WTC11 (cell line): ENCODE results near the gene C3orf62. TPM values are rescaled to one million over a fixed set of nuclear protein-coding genes. Genes with fewer than 3 reads are reported as not detected.

Experiments
- ATAC-seq: fragments of 200-7000 bp; cut with Tn5 transposase; 2 replicates; pipeline ENCODE4 v1.10.0; 2021; ENCODE audit warnings: mild to moderate bottlenecking, moderate library complexity
- CTCF ChIA-PET: fragments of 300-600 bp; sonication (Branson Sonifier 250); formaldehyde crosslinking; loops from one replicate; lab custom pipeline; 2021; ENCODE audit warnings: antibody characterized with exemption; lab: Charles Lee
- POLR2A ChIA-PET: fragments of 350-600 bp; sonication (Branson Sonifier 250); formaldehyde crosslinking; loops from one replicate; lab custom pipeline; 2021; ENCODE audit warnings: antibody characterized with exemption; lab: Charles Lee
- DNase-seq: peaks from one replicate; pipeline ENCODE4 v3.0.0; 2021; ENCODE audit warnings: low spot score
- H3K27ac Mint-ChIP-seq: 2 replicates; pipeline ENCODE4 v1.8.0; 2021; ENCODE audit warnings: mixed read lengths
- H3K27me3 Mint-ChIP-seq: 2 replicates; pipeline ENCODE4 v1.8.0; 2021; ENCODE audit warnings: low read depth, mild to moderate bottlenecking, moderate library complexity, mixed read lengths
- H3K36me3 Mint-ChIP-seq: 2 replicates; pipeline ENCODE4 v1.8.0; 2021; ENCODE audit warnings: mixed read lengths
- H3K4me1 Mint-ChIP-seq: 2 replicates; pipeline ENCODE4 v1.8.0; 2022; ENCODE audit warnings: mixed read lengths
- H3K4me3 Mint-ChIP-seq: 2 replicates; pipeline ENCODE4 v1.8.0; 2021; ENCODE audit warnings: mild to moderate bottlenecking, moderate library complexity, mixed read lengths
- H3K9me3 Mint-ChIP-seq: 2 replicates; pipeline ENCODE4 v1.8.0; 2021; ENCODE audit warnings: mixed read lengths
- ATF1 ChIP-seq: sonication (generic); formaldehyde crosslinking; IDR thresholded peaks from 2 replicates; pipeline ENCODE4 v1.8.1; 2023; ENCODE audit warnings: mild to moderate bottlenecking, moderate library complexity, missing genetic modification reagents
- CREB1 ChIP-seq: sonication (generic); formaldehyde crosslinking; IDR thresholded peaks from 2 replicates; pipeline ENCODE4 v1.8.0; 2023; ENCODE audit warnings: mild to moderate bottlenecking, missing genetic modification reagents
- EMX1 ChIP-seq: fragments of 250-450 bp; sonication (Bioruptor Pico); IDR thresholded peaks from 2 replicates; pipeline ENCODE4 v1.8.0; 2021; ENCODE audit warnings: mild to moderate bottlenecking
- GRHL2 ChIP-seq: fragments of 250-450 bp; sonication (Bioruptor Pico); IDR thresholded peaks from 2 replicates; pipeline ENCODE4 v1.8.0; 2022; ENCODE audit warnings: mild to moderate bottlenecking, moderate library complexity; ENCODE audit not compliant: insufficient replicate concordance, severe bottlenecking
- KAT7 ChIP-seq: sonication (generic); formaldehyde crosslinking; IDR thresholded peaks from 2 replicates; pipeline ENCODE4 v1.8.1; 2023; ENCODE audit warnings: missing genetic modification reagents, mild to moderate bottlenecking, borderline replicate concordance
- NR3C1 ChIP-seq: sonication (generic); formaldehyde crosslinking; conservative IDR thresholded peaks from 2 replicates; pipeline ENCODE4 v1.8.1; 2023; ENCODE audit warnings: low read depth, mild to moderate bottlenecking, missing genetic modification reagents
- RORB ChIP-seq: fragments of 250-450 bp; sonication (Bioruptor Pico); IDR thresholded peaks from 2 replicates; pipeline ENCODE4 v1.9.0; 2021; ENCODE audit warnings: mild to moderate bottlenecking
- SOX15 ChIP-seq: fragments of 250-450 bp; sonication (Bioruptor Pico); IDR thresholded peaks from 2 replicates; pipeline ENCODE4 v1.9.0; 2021; ENCODE audit warnings: mild to moderate bottlenecking
- SP1 ChIP-seq: sonication (generic); formaldehyde crosslinking; conservative IDR thresholded peaks from 2 replicates; pipeline ENCODE4 v1.8.1; 2022; ENCODE audit warnings: missing genetic modification reagents
- STAT6 ChIP-seq: sonication (generic); formaldehyde crosslinking; conservative IDR thresholded peaks from 2 replicates; pipeline ENCODE4 v1.8.1; 2023; ENCODE audit warnings: mild to moderate bottlenecking, low read depth, missing genetic modification reagents, moderate library complexity
- TCF7 ChIP-seq: sonication (generic); formaldehyde crosslinking; IDR thresholded peaks from 2 replicates; pipeline ENCODE4 v1.8.0; 2022; ENCODE audit warnings: mild to moderate bottlenecking, low read depth, missing genetic modification reagents, moderate library complexity
- TEAD1 ChIP-seq: sonication (generic); formaldehyde crosslinking; IDR thresholded peaks from 2 replicates; pipeline ENCODE4 v1.8.0; 2022; ENCODE audit warnings: mild to moderate bottlenecking, missing genetic modification reagents
- TP53 ChIP-seq: sonication (generic); formaldehyde crosslinking; IDR thresholded peaks from 2 replicates; pipeline ENCODE4 v1.8.1; 2023; ENCODE audit warnings: mild to moderate bottlenecking, missing genetic modification reagents
- ZNF219 ChIP-seq: sonication (generic); formaldehyde crosslinking; IDR thresholded peaks from 2 replicates; pipeline ENCODE4 v1.8.0; 2023; ENCODE audit warnings: missing genetic modification reagents, mild to moderate bottlenecking, borderline replicate concordance
- ZNF232 ChIP-seq: sonication (generic); formaldehyde crosslinking; IDR thresholded peaks from 2 replicates; pipeline ENCODE4 v1.8.0; 2022; ENCODE audit warnings: mild to moderate bottlenecking, missing genetic modification reagents
- ZNF317 ChIP-seq: sonication (generic); formaldehyde crosslinking; IDR thresholded peaks from 2 replicates; pipeline ENCODE4 v1.8.1; 2023; ENCODE audit warnings: low read depth, mild to moderate bottlenecking, moderate library complexity, missing genetic modification reagents, borderline replicate concordance
- ZNF425 ChIP-seq: fragments of 250-450 bp; sonication (Bioruptor Pico); conservative IDR thresholded peaks from 2 replicates; pipeline ENCODE4 v1.9.0; 2021; ENCODE audit warnings: mild to moderate bottlenecking
- ZNF512 ChIP-seq: sonication (generic); formaldehyde crosslinking; IDR thresholded peaks from 2 replicates; pipeline ENCODE4 v1.8.1; 2022; ENCODE audit warnings: missing genetic modification reagents, borderline replicate concordance
- total RNA-seq: library from RNA; stranded (reverse); gene quantifications from 3 replicates; pipeline ENCODE4 v1.2.3, GENCODE V29; 2021
- TF ChIP-seq, protein P1 (sequence below): sonication (generic); formaldehyde crosslinking; IDR thresholded peaks from 2 replicates; pipeline ENCODE4 v1.8.1; 2023; ENCODE audit warnings: mild to moderate bottlenecking, missing genetic modification reagents, moderate library complexity
- TF ChIP-seq, protein P2 (sequence below): sonication (generic); formaldehyde crosslinking; IDR thresholded peaks from 2 replicates; pipeline ENCODE4 v1.8.1; 2023; ENCODE audit warnings: mild to moderate bottlenecking, missing genetic modification reagents, moderate library complexity
- TF ChIP-seq, protein P3 (sequence below): fragments of 250-450 bp; sonication (Bioruptor Pico); IDR thresholded peaks from 2 replicates; pipeline ENCODE4 v2.1.2; 2022; ENCODE audit warnings: mild to moderate bottlenecking, moderate library complexity
- TF ChIP-seq, protein P4 (sequence below): sonication (generic); formaldehyde crosslinking; IDR thresholded peaks from 2 replicates; pipeline ENCODE4 v1.8.0; 2022; ENCODE audit warnings: mild to moderate bottlenecking, missing genetic modification reagents

C3orf62 gene
- total RNA-seq, 1 experiment from 2014 or later, result 2.1 TPM

- Mint-ChIP-seq H3K27me3 (no peaks in the 10 kb centered on the region), H3K36me3 (peaks cover 27% of the 10 kb centered on the region), H3K27ac (no peak overlapping the region), H3K9me3 (no peaks in the 10 kb centered on the region), H3K4me1 (no peaks in the 10 kb centered on the region), H3K4me3 (no peak overlapping the region)
- no peak for ATAC-seq
- no peak for DNase-seq
- POLR2A ChIA-PET, result no interaction called here
- no peak for TF ChIP-seq EMX1
- TF ChIP-seq ZNF232, result no peak
- no peak for TF ChIP-seq ZNF425 (CRISPR knock-in tag)
- TF ChIP-seq CREB1 (CRISPR knock-in tag), result no peak
- no peak for TF ChIP-seq ZNF317 (CRISPR knock-in tag)
- CTCF ChIA-PET, result no interaction called here
Observed at GRCh38 chr3:49305608-49306007, 28.6 kb upstream of the C3orf62 start.

DNA sequence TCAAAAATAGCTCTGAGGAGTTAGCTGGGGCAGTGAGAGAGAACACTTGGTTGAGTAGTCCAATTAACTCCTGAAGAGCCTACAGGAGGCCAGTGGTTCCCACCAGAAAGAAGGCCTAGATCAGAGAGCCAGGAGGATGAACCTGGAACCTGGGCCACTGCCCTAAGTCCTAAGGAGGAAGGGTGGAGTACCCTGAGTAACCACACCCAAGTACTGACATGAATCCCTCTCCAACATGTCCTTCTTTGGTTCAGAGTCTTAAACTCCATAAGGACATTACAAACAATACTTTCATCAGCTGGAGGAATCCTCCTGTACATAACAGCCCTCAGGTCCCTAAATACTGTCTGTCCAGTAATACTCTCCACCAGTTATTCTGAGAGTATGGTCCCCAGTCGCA is 25.6 kb upstream of the C3orf62 start:
- H3K9me3 Mint-ChIP-seq, result no peaks in the 10 kb centered on the region
- no peak overlapping the region for H3K27ac Mint-ChIP-seq
- no peaks in the 10 kb centered on the region for H3K27me3 Mint-ChIP-seq
- no peak for ATAC-seq
- CTCF ChIA-PET, result interaction anchor here (0.7 to 1.8 kb wide), 2 partner anchors 11 to 131 kb away, joined by 3 to 7 read pairs; partner anchors contain the start of gene KLHDC8B
- no peak overlapping the region for H3K4me3 Mint-ChIP-seq
- TF ChIP-seq STAT6 (CRISPR knock-in tag) (no peak), NR3C1 (CRISPR knock-in tag) (no peak), TEAD1 (CRISPR knock-in tag) (no peak), ATF1 (CRISPR knock-in tag) (no peak), TCF7 (CRISPR knock-in tag) (no peak), GRHL2 (CRISPR knock-in tag) (no peak), KAT7 (CRISPR knock-in tag) (no peak)
- TF ChIP-seq, protein P1, sequence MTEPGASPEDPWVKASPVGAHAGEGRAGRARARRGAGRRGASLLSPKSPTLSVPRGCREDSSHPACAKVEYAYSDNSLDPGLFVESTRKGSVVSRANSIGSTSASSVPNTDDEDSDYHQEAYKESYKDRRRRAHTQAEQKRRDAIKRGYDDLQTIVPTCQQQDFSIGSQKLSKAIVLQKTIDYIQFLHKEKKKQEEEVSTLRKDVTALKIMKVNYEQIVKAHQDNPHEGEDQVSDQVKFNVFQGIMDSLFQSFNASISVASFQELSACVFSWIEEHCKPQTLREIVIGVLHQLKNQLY, result no peak
- TF ChIP-seq, protein P2, sequence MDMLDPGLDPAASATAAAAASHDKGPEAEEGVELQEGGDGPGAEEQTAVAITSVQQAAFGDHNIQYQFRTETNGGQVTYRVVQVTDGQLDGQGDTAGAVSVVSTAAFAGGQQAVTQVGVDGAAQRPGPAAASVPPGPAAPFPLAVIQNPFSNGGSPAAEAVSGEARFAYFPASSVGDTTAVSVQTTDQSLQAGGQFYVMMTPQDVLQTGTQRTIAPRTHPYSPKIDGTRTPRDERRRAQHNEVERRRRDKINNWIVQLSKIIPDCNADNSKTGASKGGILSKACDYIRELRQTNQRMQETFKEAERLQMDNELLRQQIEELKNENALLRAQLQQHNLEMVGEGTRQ (CRISPR knock-in tag), result no peak
- TF ChIP-seq, all 79 proteins: peak for 0
- Mint-ChIP-seq H3K36me3 (peaks cover 31% of the 10 kb centered on the region), H3K4me1 (no peaks in the 10 kb centered on the region)
- no peak for DNase-seq
- POLR2A ChIA-PET, result no interaction called here

DNA sequence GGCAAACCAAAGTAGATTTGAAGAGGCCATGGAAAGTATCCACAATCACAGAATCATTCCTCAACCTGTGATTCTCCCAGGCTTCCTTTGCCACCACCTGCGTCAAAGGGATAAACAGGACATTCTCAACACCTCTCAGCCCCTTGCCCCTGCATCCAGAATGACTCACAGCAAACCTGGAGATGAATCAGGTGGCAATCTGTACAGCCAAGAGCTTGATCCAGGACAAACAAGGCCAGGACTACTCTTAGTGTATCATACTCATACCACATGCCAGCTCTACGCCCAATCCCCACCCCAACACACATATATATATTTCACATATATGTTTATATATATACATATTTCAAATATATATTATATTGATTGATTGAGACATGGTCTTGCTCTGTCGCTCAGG is 23.6 kb upstream of the C3orf62 start:
- DNase-seq, result no peak
- H3K36me3 Mint-ChIP-seq, result peaks cover 36% of the 10 kb centered on the region
- no peaks in the 10 kb centered on the region for H3K27me3 Mint-ChIP-seq
- no peaks in the 10 kb centered on the region for H3K4me1 Mint-ChIP-seq
- ChIA-PET POLR2A (no interaction called here), CTCF (no interaction called here)
- H3K9me3 Mint-ChIP-seq, result no peaks in the 10 kb centered on the region
- ATAC-seq, result no peak
- no peak overlapping the region for H3K4me3 Mint-ChIP-seq
- H3K27ac Mint-ChIP-seq, result no peak overlapping the region
- no peak for TF ChIP-seq ZNF512 (CRISPR knock-in tag)
- TF ChIP-seq, protein P3, sequence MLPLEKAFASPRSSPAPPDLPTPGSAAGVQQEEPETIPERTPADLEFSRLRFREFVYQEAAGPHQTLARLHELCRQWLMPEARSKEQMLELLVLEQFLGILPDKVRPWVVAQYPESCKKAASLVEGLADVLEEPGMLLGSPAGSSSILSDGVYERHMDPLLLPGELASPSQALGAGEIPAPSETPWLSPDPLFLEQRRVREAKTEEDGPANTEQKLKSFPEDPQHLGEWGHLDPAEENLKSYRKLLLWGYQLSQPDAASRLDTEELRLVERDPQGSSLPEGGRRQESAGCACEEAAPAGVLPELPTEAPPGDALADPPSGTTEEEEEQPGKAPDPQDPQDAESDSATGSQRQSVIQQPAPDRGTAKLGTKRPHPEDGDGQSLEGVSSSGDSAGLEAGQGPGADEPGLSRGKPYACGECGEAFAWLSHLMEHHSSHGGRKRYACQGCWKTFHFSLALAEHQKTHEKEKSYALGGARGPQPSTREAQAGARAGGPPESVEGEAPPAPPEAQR, result no peak
- no peak for TF ChIP-seq ZNF219 (CRISPR knock-in tag)
- TF ChIP-seq RORB, result no peak
- TF ChIP-seq SOX15 (CRISPR knock-in tag), result no peak
- no peak for TF ChIP-seq TP53 (CRISPR knock-in tag)
- no peak for TF ChIP-seq SP1
- TF ChIP-seq, protein P4, sequence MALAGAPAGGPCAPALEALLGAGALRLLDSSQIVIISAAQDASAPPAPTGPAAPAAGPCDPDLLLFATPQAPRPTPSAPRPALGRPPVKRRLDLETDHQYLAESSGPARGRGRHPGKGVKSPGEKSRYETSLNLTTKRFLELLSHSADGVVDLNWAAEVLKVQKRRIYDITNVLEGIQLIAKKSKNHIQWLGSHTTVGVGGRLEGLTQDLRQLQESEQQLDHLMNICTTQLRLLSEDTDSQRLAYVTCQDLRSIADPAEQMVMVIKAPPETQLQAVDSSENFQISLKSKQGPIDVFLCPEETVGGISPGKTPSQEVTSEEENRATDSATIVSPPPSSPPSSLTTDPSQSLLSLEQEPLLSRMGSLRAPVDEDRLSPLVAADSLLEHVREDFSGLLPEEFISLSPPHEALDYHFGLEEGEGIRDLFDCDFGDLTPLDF (CRISPR knock-in tag), result no peak
